OCI-M2 (cell line): Measurements from ENCODE around the gene NXPH4.

ENCODE experiments used
- DNase-seq: peaks from one replicate; lab custom pipeline; 2025; ENCODE audit not compliant: unreplicated experiment; lab: John Stamatoyannopoulos, UW

Gene NXPH4

GRCh38 chr12:57201631-57202030 is 15.0 kb upstream of the NXPH4 start:
- DNase-seq: no peak

GRCh38 chr12:57202321-57202720 is 14.3 kb upstream of the NXPH4 start:
- DNase-seq: no peak

- no peak for DNase-seq
Measured at GRCh38 chr12:57203201-57203600, 13.4 kb upstream of the NXPH4 start.

GRCh38 chr12:57203791-57204190 is 12.8 kb upstream of the NXPH4 start:
- DNase-seq: no peak

- DNase-seq: no peak
Measured at GRCh38 chr12:57204454-57204853, 12.1 kb upstream of the NXPH4 start.

- DNase-seq: no peak
Measured at GRCh38 chr12:57205186-57205585, 11.4 kb upstream of the NXPH4 start.

GRCh38 chr12:57205931-57206330 is 10.7 kb upstream of the NXPH4 start:
- no peak for DNase-seq

- no peak for DNase-seq
Measured at GRCh38 chr12:57207731-57208630, 8.6 kb upstream of the NXPH4 start.

- DNase-seq: no peak
Measured at GRCh38 chr12:57208631-57209282, 7.8 kb upstream of the NXPH4 start.

- DNase-seq: no peak
Measured at GRCh38 chr12:57209916-57210315, 6.7 kb upstream of the NXPH4 start.

- DNase-seq: no peak
Measured at GRCh38 chr12:57210461-57210860, 6.1 kb upstream of the NXPH4 start.

- no peak for DNase-seq
Measured at GRCh38 chr12:57210926-57211692, 5.5 kb upstream of the NXPH4 start.

GRCh38 chr12:57211791-57212700 is 4.5 kb upstream of the NXPH4 start:
- DNase-seq: no peak

- DNase-seq: no peak
Measured at GRCh38 chr12:57212701-57213057, 3.9 kb upstream of the NXPH4 start.

- no peak for DNase-seq
Measured at GRCh38 chr12:57213058-57213715, 3.4 kb upstream of the NXPH4 start.

- DNase-seq: no peak
Measured at GRCh38 chr12:57213763-57214397, 2.7 kb upstream of the NXPH4 start.

- peak; percentile 13 for DNase-seq
Measured at GRCh38 chr12:57214398-57214781, 2.2 kb upstream of the NXPH4 start.

- DNase-seq: no peak
Measured at GRCh38 chr12:57215065-57215464, 1.5 kb upstream of the NXPH4 start.

GRCh38 chr12:57215668-57216013 is 953 bp upstream of the NXPH4 start:
- DNase-seq: no peak
